SU-DHL-6 (cell line): ENCODE measurements around the gene YAF2.
"Not testable (repeated sequence)": the region's sequence is repeated elsewhere in the genome, so short reads cannot be mapped to it uniquely, and the experiment has no call there.

Source experiments
- H2AFZ ChIP-seq: fragments of 200-600 bp; sonication (generic); 2 replicates; pipeline ENCODE4 v1.6.1; 2014; ENCODE audit warnings: low read depth, mild to moderate bottlenecking, moderate library complexity, mixed read lengths, antibody characterized with exemption, low read length; ENCODE audit not compliant: severe bottlenecking
- H3F3A ChIP-seq: fragments of 200-600 bp; shearing (Covaris generic); 2 replicates; pipeline ENCODE4 v1.6.0; 2016; ENCODE audit warnings: antibody characterized with exemption, mild to moderate bottlenecking; ENCODE audit not compliant: insufficient read depth
- H3K27ac ChIP-seq: fragments of 200-600 bp; sonication (generic); 2 replicates; pipeline ENCODE4 v1.5.1; 2016; ENCODE audit warnings: low read depth, mild to moderate bottlenecking, low read length, moderate library complexity, mixed read lengths
- H3K27me3 ChIP-seq: fragments of 200-600 bp; sonication (generic), shearing (Covaris generic); 2 replicates; pipeline ENCODE4 v1.6.0; 2014; ENCODE audit warnings: mild to moderate bottlenecking, low read length
- H3K36me3 ChIP-seq: fragments of 200-600 bp; sonication (generic); 2 replicates; pipeline ENCODE4 v1.6.1; 2014; ENCODE audit warnings: mild to moderate bottlenecking, low read length, mixed read lengths
- H3K4me2 ChIP-seq: fragments of 300-600, 200-600 bp; shearing (Covaris generic), sonication (generic); 2 replicates; pipeline ENCODE4 v1.6.0; 2014; ENCODE audit warnings: low read length, low read depth, mild to moderate bottlenecking; ENCODE audit not compliant: poor library complexity, severe bottlenecking
- H3K4me3 ChIP-seq: fragments of 200-600 bp; sonication (generic); 2 replicates; pipeline ENCODE4 v1.5.1; 2014; ENCODE audit warnings: antibody characterized with exemption, low read length, mild to moderate bottlenecking, mixed read lengths; ENCODE audit not compliant: insufficient read depth, poor library complexity, severe bottlenecking
- H3K79me2 ChIP-seq: fragments of 200-600 bp; sonication (generic); 2 replicates; pipeline ENCODE4 v1.6.1; 2014; ENCODE audit warnings: mild to moderate bottlenecking, low read length, moderate library complexity; ENCODE audit not compliant: insufficient read depth
- H3K9ac ChIP-seq: fragments of 200-600 bp; sonication (generic); 2 replicates; pipeline ENCODE4 v1.7.0; 2014; ENCODE audit warnings: mild to moderate bottlenecking, low read length
- H3K9me2 ChIP-seq: fragments of 200-600 bp; sonication (generic); replicated peaks from 2 replicates; pipeline ENCODE4 v1.6.1; 2014; ENCODE audit warnings: low read length; ENCODE audit not compliant: insufficient read depth
- H3K9me3 ChIP-seq: fragments of 200-600 bp; sonication (generic); 2 replicates; pipeline ENCODE4 v1.6.1; 2014; ENCODE audit warnings: low read length, mixed read lengths; ENCODE audit not compliant: insufficient read depth
- H4K20me1 ChIP-seq: fragments of 200-600 bp; sonication (generic); 2 replicates; pipeline ENCODE4 v1.6.1; 2014; ENCODE audit warnings: low read depth, mild to moderate bottlenecking, antibody characterized with exemption, low read length, moderate library complexity, mixed read lengths
- CTCF ChIP-seq: fragments of 200-600 bp; sonication (generic); IDR thresholded peaks from one replicate; pipeline ENCODE4 v1.5.1; 2017; ENCODE audit warnings: antibody characterized with exemption, mild to moderate bottlenecking, low read length, moderate library complexity; ENCODE audit not compliant: insufficient read depth, poor library complexity, severe bottlenecking
- EZH2phosphoT487 ChIP-seq: fragments of 200-600 bp; sonication (generic), shearing (Covaris generic); conservative IDR thresholded peaks from 2 replicates; pipeline ENCODE4 v1.6.1; 2018; ENCODE audit warnings: mild to moderate bottlenecking, antibody characterized with exemption, low read length, moderate library complexity, mixed read lengths

YAF2 gene

GRCh38 chr12:42192686-42193085, 45.4 kb downstream of the YAF2 start:
- no peak overlapping the region for H3K4me2 ChIP-seq
- no peak overlapping the region for H3K27ac ChIP-seq
- H3K36me3 ChIP-seq: peaks cover 8% of the 10 kb centered on the region; the same call in 1 of the 2 replicates
- H3K9me3 ChIP-seq: no peaks in the 10 kb centered on the region
- peaks cover 4% of the 10 kb centered on the region; the same call in 1 of the 2 replicates for H4K20me1 ChIP-seq
- TF ChIP-seq CTCF (no peak), EZH2phosphoT487 (no peak)
- no peak overlapping the region for H3K4me3 ChIP-seq
- no peaks in the 10 kb centered on the region; the same call in 1 of the 2 replicates for H3K79me2 ChIP-seq
- no peak overlapping the region for H3K9ac ChIP-seq
- H3F3A ChIP-seq: no peaks in the 10 kb centered on the region; the same call in 1 of the 2 replicates
- H3K9me2 ChIP-seq: no peaks in the 10 kb centered on the region
- no peak overlapping the region for H2AFZ ChIP-seq
- no peaks in the 10 kb centered on the region for H3K27me3 ChIP-seq

GRCh38 chr12:42192258-42192657, 45.8 kb downstream of the YAF2 start:
- no peak overlapping the region for H3K9ac ChIP-seq
- peaks cover 8% of the 10 kb centered on the region; the same call in 1 of the 2 replicates for H3K36me3 ChIP-seq
- no peak overlapping the region for H3K27ac ChIP-seq
- H2AFZ ChIP-seq: no peak overlapping the region
- H3K9me2 ChIP-seq: no peaks in the 10 kb centered on the region
- TF ChIP-seq EZH2phosphoT487 (no peak), CTCF (no peak)
- H3K9me3 ChIP-seq: no peaks in the 10 kb centered on the region
- H3F3A ChIP-seq: no peaks in the 10 kb centered on the region; the same call in 1 of the 2 replicates
- H3K4me2 ChIP-seq: no peak overlapping the region
- no peaks in the 10 kb centered on the region; the same call in 1 of the 2 replicates for H3K79me2 ChIP-seq
- no peaks in the 10 kb centered on the region for H3K27me3 ChIP-seq
- H4K20me1 ChIP-seq: peaks cover 4% of the 10 kb centered on the region; the same call in 1 of the 2 replicates
- no peak overlapping the region for H3K4me3 ChIP-seq

GRCh38 chr12:42190376-42190775, 47.7 kb downstream of the YAF2 start:
- H3K9me2 ChIP-seq: no peaks in the 10 kb centered on the region
- no peak for TF ChIP-seq EZH2phosphoT487
- TF ChIP-seq CTCF: no peak
- no peak overlapping the region for H3K4me2 ChIP-seq
- no peaks in the 10 kb centered on the region for H3K27me3 ChIP-seq
- peaks cover 4% of the 10 kb centered on the region; the same call in 1 of the 2 replicates for H4K20me1 ChIP-seq
- no peak overlapping the region for H2AFZ ChIP-seq
- no peaks in the 10 kb centered on the region; the same call in 1 of the 2 replicates for H3K79me2 ChIP-seq
- no peak overlapping the region for H3K4me3 ChIP-seq
- no peaks in the 10 kb centered on the region for H3K9me3 ChIP-seq
- no peaks in the 10 kb centered on the region; the same call in 1 of the 2 replicates for H3F3A ChIP-seq
- H3K27ac ChIP-seq: no peak overlapping the region
- H3K9ac ChIP-seq: no peak overlapping the region
- H3K36me3 ChIP-seq: peaks cover 8% of the 10 kb centered on the region; the same call in 1 of the 2 replicates

- not testable (repeated sequence) for H3K27me3 ChIP-seq, H3K79me2 ChIP-seq, H3F3A ChIP-seq, H3K9me3 ChIP-seq, H3K36me3 ChIP-seq, H3K4me3 ChIP-seq, H3K9me2 ChIP-seq, H4K20me1 ChIP-seq, H3K9ac ChIP-seq, H3K27ac ChIP-seq, H2AFZ ChIP-seq, H3K4me2 ChIP-seq
Observed at GRCh38 chr12:42188275-42188674, 49.8 kb downstream of the YAF2 start.
